ENCODE results near the gene UBR3.
"Not testable (repeated sequence)": the region's sequence is repeated elsewhere in the genome, so short reads cannot be mapped to it uniquely, and the experiment has no call there.

- TF ChIP-seq YY1 (IDR thresholded peaks at IDR 0.05; ENCODE audit: insufficient read depth, insufficient read length); ZNF274 (IDR thresholded peaks at IDR 0.05; ENCODE audit: low read depth, low read length); SUZ12 (IDR thresholded peaks at IDR 0.05; ENCODE audit: extremely low read depth, insufficient read depth, insufficient read length): not testable (repeated sequence)
Measured at GRCh38 chr2:169816961-169817360, 10.3 kb upstream of the UBR3 start.

Data from NT2/D1 (cell line).